H1 (cell line): Measurements from ENCODE around the gene ANAPC1. TPM values are rescaled to one million over a fixed set of nuclear protein-coding genes. Genes with fewer than 3 reads are reported as not detected.

Experiments used
- CTCF ChIA-PET: fragments of 300-600 bp; sonication (Branson Sonifier 250); formaldehyde crosslinking; loops from one replicate; lab custom pipeline; 2021; ENCODE audit not compliant: partially characterized antibody; lab: Charles Lee
- POLR2A ChIA-PET: fragments of 300-600 bp; sonication (Branson Sonifier 250); formaldehyde crosslinking; loops from one replicate; lab custom pipeline; 2021; ENCODE audit warnings: inconsistent platforms; ENCODE audit not compliant: partially characterized antibody; lab: Charles Lee
- DNase-seq, 2 experiments: peaks; one replicate each; pipeline versions ENCODE4 v3.0.0 to v3.0.0-alpha.2; 2010 to 2022; ENCODE audit warnings: low spot score in 2 of 2, low read depth in 1 of 2, mixed read lengths in 1 of 2
- FAIRE-seq: peaks from 2 replicates; lab custom pipeline; 2011; peaks lifted over from hg19 to GRCh38; lab: Jason Lieb, UNC
- H2AFZ ChIP-seq: 2 replicates; pipeline ENCODE4 v1.8.1; 2012; ENCODE audit warnings: low read length, inconsistent platforms
- H2AK5ac ChIP-seq: 2 replicates; pipeline ENCODE4 v1.6.1; 2013; ENCODE audit warnings: low read depth, low read length
- H2BK120ac ChIP-seq: replicated peaks from 2 replicates; pipeline ENCODE3; 2013; ENCODE audit warnings: low read depth, low read length, inconsistent platforms
- H2BK12ac ChIP-seq: 2 replicates; pipeline ENCODE4 v1.6.1; 2013; ENCODE audit warnings: low read depth, low read length
- H2BK15ac ChIP-seq: 2 replicates; pipeline ENCODE4 v1.6.1; 2013; ENCODE audit warnings: low read length
- H2BK20ac ChIP-seq: 2 replicates; pipeline ENCODE4 v1.6.1; 2013; ENCODE audit warnings: low read length
- H2BK5ac ChIP-seq: 2 replicates; pipeline ENCODE4 v1.6.1; 2013; ENCODE audit warnings: low read depth, low read length
- H3K14ac ChIP-seq: 2 replicates; pipeline ENCODE4 v1.6.1; 2013; ENCODE audit warnings: inconsistent platforms; ENCODE audit not compliant: insufficient read length
- H3K18ac ChIP-seq: 2 replicates; pipeline ENCODE4 v1.6.1; 2013; ENCODE audit warnings: low read length; ENCODE audit errors: extremely low read depth
- H3K23ac ChIP-seq: 2 replicates; pipeline ENCODE4 v1.6.1; 2013; ENCODE audit warnings: inconsistent platforms; ENCODE audit not compliant: insufficient read length
- H3K23me2 ChIP-seq: 2 replicates; pipeline ENCODE4 v1.6.1; 2013; ENCODE audit warnings: low read depth, low read length
- H3K27ac ChIP-seq: 2 replicates; pipeline ENCODE4 v1.6.1; 2011; ENCODE audit warnings: low read depth, low read length, inconsistent platforms
- H3K27me3 ChIP-seq, 4 experiments: replicated peaks in 1 of 4; 1 replicate in 1 of 4; 2 replicates in 3 of 4; pipeline versions ENCODE4 v1.6.1 to v1.8.1; 2011 to 2013; ENCODE audit warnings: low read length in 3 of 4, mild to moderate bottlenecking in 3 of 4, inconsistent platforms in 2 of 4, mixed read lengths in 2 of 4, moderate library complexity in 1 of 4; ENCODE audit not compliant: control insufficient read depth in 3 of 4, insufficient read depth in 3 of 4; ENCODE audit errors: extremely low read depth in 1 of 4
- H3K36me3 ChIP-seq, 4 experiments: 2 replicates each; pipeline versions ENCODE4 v1.6.1 to v1.8.1; 2011 to 2013; ENCODE audit warnings: mild to moderate bottlenecking in 4 of 4, low read length in 3 of 4, moderate library complexity in 2 of 4, control low read depth in 1 of 4, inconsistent platforms in 1 of 4; ENCODE audit not compliant: insufficient read depth in 4 of 4, control insufficient read depth in 2 of 4
- H3K4ac ChIP-seq: replicated peaks from 2 replicates; pipeline ENCODE3; 2013; ENCODE audit warnings: low read length, low read depth, mixed read lengths, inconsistent platforms; ENCODE audit not compliant: insufficient read length
- H3K4me1 ChIP-seq, 4 experiments: replicated peaks in 1 of 4; 1 replicate in 1 of 4; 2 replicates in 3 of 4; pipeline versions ENCODE4 v1.6.1 to v1.8.1; 2011 to 2013; ENCODE audit warnings: low read length in 3 of 4, inconsistent platforms in 2 of 4, mixed read lengths in 1 of 4; ENCODE audit not compliant: insufficient read depth in 4 of 4, control insufficient read depth in 3 of 4
- H3K4me2 ChIP-seq, 2 experiments: 2 replicates each; pipeline versions ENCODE4 v1.6.1 to v1.8.1; 2011 to 2013; ENCODE audit warnings: low read depth in 2 of 2, low read length in 2 of 2, control low read depth in 1 of 2, inconsistent platforms in 1 of 2, mild to moderate bottlenecking in 1 of 2; ENCODE audit not compliant: insufficient read depth in 1 of 2
- H3K4me3 ChIP-seq, 4 experiments: fragments of 200-600, 300-600 bp in 1 of 4; sonication (generic), shearing (Covaris generic), sonication (Bioruptor Twin) in 1 of 4; 2 replicates each; pipeline versions ENCODE4 v1.5.1 to v1.8.1; 2011 to 2016; ENCODE audit warnings: low read length in 4 of 4, low read depth in 3 of 4, control low read depth in 2 of 4, inconsistent platforms in 2 of 4, mild to moderate bottlenecking in 2 of 4, mixed read lengths in 1 of 4, moderate library complexity in 1 of 4; ENCODE audit not compliant: insufficient read depth in 2 of 4; ENCODE audit errors: extremely low read depth in 1 of 4
- H3K56ac ChIP-seq: replicated peaks from 2 replicates; pipeline ENCODE3; 2013; ENCODE audit warnings: low read depth, mild to moderate bottlenecking, mixed read lengths, low read length, inconsistent platforms; ENCODE audit not compliant: insufficient read length
- H3K79me1 ChIP-seq: 2 replicates; pipeline ENCODE4 v1.6.1; 2013; ENCODE audit warnings: low read depth, low read length, control low read depth
- H3K79me2 ChIP-seq, 2 experiments: 2 replicates each; pipeline versions ENCODE4 v1.6.1 to v1.8.1; 2012 to 2013; ENCODE audit warnings: low read length in 2 of 2, mild to moderate bottlenecking in 2 of 2, inconsistent platforms in 1 of 2; ENCODE audit not compliant: insufficient read depth in 2 of 2, control insufficient read depth in 1 of 2
- H3K9ac ChIP-seq, 4 experiments: replicated peaks in 1 of 4; 1 replicate in 1 of 4; 2 replicates in 3 of 4; pipeline versions ENCODE4 v1.6.1 to v1.8.1; 2011 to 2013; ENCODE audit warnings: low read depth in 3 of 4, low read length in 3 of 4, control low read depth in 2 of 4, mild to moderate bottlenecking in 2 of 4, moderate library complexity in 2 of 4, inconsistent platforms in 1 of 4; ENCODE audit errors: extremely low read depth in 1 of 4
- H3K9me3 ChIP-seq, 2 experiments: 2 replicates each; pipeline versions ENCODE4 v1.6.1 to v1.8.1; 2012 to 2013; ENCODE audit warnings: mild to moderate bottlenecking in 2 of 2, moderate library complexity in 2 of 2, control low read depth in 1 of 2, inconsistent platforms in 1 of 2, low read depth in 1 of 2, low read length in 1 of 2, mixed read lengths in 1 of 2; ENCODE audit not compliant: insufficient read depth in 2 of 2
- H4K20me1 ChIP-seq, 2 experiments: replicated peaks in 1 of 2; 2 replicates each; pipeline versions ENCODE3 to v1.8.1; 2011 to 2013; ENCODE audit warnings: inconsistent platforms in 2 of 2, low read length in 2 of 2, mild to moderate bottlenecking in 1 of 2; ENCODE audit not compliant: insufficient read depth in 2 of 2, control insufficient read depth in 1 of 2
- H4K5ac ChIP-seq: 2 replicates; pipeline ENCODE4 v1.6.1; 2013; ENCODE audit warnings: low read length, low read depth, mixed read lengths, inconsistent platforms; ENCODE audit not compliant: insufficient read length
- H4K8ac ChIP-seq: 2 replicates; pipeline ENCODE4 v1.8.0; 2013; ENCODE audit warnings: mild to moderate bottlenecking, moderate library complexity, low read length, inconsistent platforms; ENCODE audit not compliant: insufficient read depth; ENCODE audit errors: extremely low read depth
- H4K91ac ChIP-seq: replicated peaks from 2 replicates; pipeline ENCODE3; 2013; ENCODE audit warnings: low read length, mixed read lengths, inconsistent platforms; ENCODE audit not compliant: insufficient read length
- SRF ChIP-seq: IDR thresholded peaks from 2 replicates; pipeline ENCODE4 v1.6.1; 2011; ENCODE audit warnings: mild to moderate bottlenecking, low read depth, low read length, moderate library complexity
- WGBS, 2 experiments: shearing (Covaris generic) in 1 of 2; methylation state at CpG; one replicate each; pipeline versions ENCODE4 v1.1.6 to v1.1.7; 2013 to 2015; ENCODE audit warnings: low lambda C conversion rate in 2 of 2, mixed read lengths in 2 of 2, inconsistent platforms in 1 of 2, low coverage in 1 of 2, missing lambda C conversion rate in 1 of 2; ENCODE audit not compliant: insufficient replicate concordance in 2 of 2, insufficient coverage in 1 of 2, insufficient read length in 1 of 2; ENCODE audit errors: extremely low coverage in 1 of 2, missing lambda C conversion rate in 1 of 2; 5-methylcytosine and 5-hydroxymethylcytosine counted together
- polyA plus RNA-seq, 7 experiments: library from polyadenylated mRNA; depleted of rRNA in 3 of 7; stranded (reverse) in 5 of 7; unstranded in 2 of 7; fragments of >200 nt in 5 of 7; fragments of 200-250 nt in 2 of 7; gene quantifications; 1 replicate in 5 of 7; 2 replicates in 1 of 7; 4 replicates in 1 of 7; pipeline versions ENCODE4 v1.2.1 to v1.2.3, GENCODE V29; 2011 to 2013; ENCODE audit warnings: missing spikeins in 2 of 7, mixed read lengths in 2 of 7
- total RNA-seq: library from RNA; stranded (reverse); fragmentation: NEBNext Ultra II Directional; extraction: Animal tissue kit (Norgen Biotek cat#: 25700); gene quantifications from 2 replicates; pipeline ENCODE4 v1.2.1, GENCODE V29; 2021

Gene ANAPC1
- total and polyA plus RNA-seq, 2 of the 8 experiments (the other 6 are each of a cell fraction or from before 2014, with no cell fraction given), result 46.6 to 107 TPM

GRCh38 chr2:111910609-111911277, 26.8 kb upstream of the ANAPC1 start:
- Histone ChIP-seq H4K20me1 (peaks cover 2% of the 10 kb centered on the region in 2 experiments), H3K14ac (no peak overlapping the region), H3K79me2 (no peaks in the 10 kb centered on the region), H4K91ac (no peak overlapping the region), H2BK5ac (no peak overlapping the region), H3K27ac (no peak overlapping the region), H2BK120ac (no peak overlapping the region), H3K79me1 (no peaks in the 10 kb centered on the region), H3K23ac (no peak overlapping the region), H2BK20ac (no peak overlapping the region), H3K27me3 (no peaks in the 10 kb centered on the region), H3K9ac (no peak overlapping the region), H3K4me1 (peaks cover 0 to 7% (median 1%) of the 10 kb centered on the region in 4 experiments; a peak in 3 of 7 replicates), H3K56ac (no peak overlapping the region), H2AK5ac (no peak overlapping the region), H4K8ac (no peak overlapping the region), H2BK15ac (no peak overlapping the region), H3K4ac (no peak overlapping the region), H3K36me3 (no peaks in the 10 kb centered on the region), H2BK12ac (no peak overlapping the region), H4K5ac (no peak overlapping the region), H3K4me3 (no peak overlapping the region), H3K9me3 (no peaks in the 10 kb centered on the region), H3K18ac (no peak overlapping the region), H3K4me2 (no peak overlapping the region), H2AFZ (no peak overlapping the region), H3K23me2 (no peaks in the 10 kb centered on the region)
- no peak for FAIRE-seq
- POLR2A ChIA-PET, result interaction anchor here (1.9 kb wide), 1 partner anchor 13 kb away, joined by 5 read pairs; the partner anchor contains the start of gene MERTK
- CTCF ChIA-PET, result interaction anchor here (1.3 to 2.5 kb wide), 6 partner anchors 9 to 110 kb away, joined by 4 to 19 read pairs (median 7); partner anchors contain the start of gene MERTK
- 71% methylated on average over 2 of the region's 2 CpGs; no CpG with 5 or more reads in 1 of the 2 experiments for WGBS, 2 experiments
- no peak for DNase-seq
- TF ChIP-seq SRF, result no peak
